Measurements from ENCODE around the gene TNFAIP2.

- TF ChIP-seq EZH2 (IDR thresholded peaks at IDR 0.05; ENCODE audit: insufficient read depth, poor library complexity, severe bottlenecking) = no peak
- no peak for TF ChIP-seq EZH2phosphoT487 (IDR thresholded peaks at IDR 0.05; ENCODE audit: insufficient read depth, low read depth)
Measured at GRCh38 chr14:103169954-103170353, 46.7 kb downstream of the TNFAIP2 start.

Data from GM23248 (cell line).